ENCODE results near the gene NHLRC4.

NHLRC4 gene

DNA sequence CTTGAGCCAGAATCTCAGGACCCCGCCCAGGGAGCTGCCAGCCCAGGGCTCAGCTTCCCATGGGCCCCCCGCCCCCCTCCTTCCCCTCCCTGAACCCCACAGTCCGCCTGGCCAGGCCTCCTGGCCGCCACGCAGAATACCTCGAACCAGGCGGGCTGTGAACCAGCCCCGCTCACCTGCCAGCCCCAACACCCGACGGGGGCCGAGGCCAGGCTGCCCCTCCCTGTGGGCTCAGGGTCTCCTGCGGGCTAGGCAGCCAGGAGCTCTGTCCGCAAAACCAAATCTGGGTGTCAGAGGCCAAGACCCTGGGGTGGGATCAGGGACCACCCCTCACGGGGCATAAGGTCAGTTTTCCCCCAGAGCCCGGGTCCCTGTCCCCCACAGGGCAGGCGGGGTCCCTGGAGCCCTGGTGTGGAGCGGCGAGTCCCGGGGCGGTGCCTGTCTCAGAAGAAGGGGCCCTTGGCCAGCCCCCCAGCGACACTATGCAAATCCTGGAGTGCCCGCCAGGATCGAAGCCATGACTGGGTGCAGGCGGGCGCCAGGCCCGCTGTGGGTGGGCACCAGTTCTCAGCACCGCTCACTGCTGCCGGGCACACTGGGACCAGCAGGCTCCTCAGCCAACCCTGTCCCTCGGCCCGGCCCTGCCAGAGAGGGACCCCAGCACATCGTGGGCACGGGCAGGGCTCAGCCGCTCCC lies 13.1 kb upstream of the NHLRC4 start:
- DNase-seq (ENCODE audit: low read depth): no peak

DNA sequence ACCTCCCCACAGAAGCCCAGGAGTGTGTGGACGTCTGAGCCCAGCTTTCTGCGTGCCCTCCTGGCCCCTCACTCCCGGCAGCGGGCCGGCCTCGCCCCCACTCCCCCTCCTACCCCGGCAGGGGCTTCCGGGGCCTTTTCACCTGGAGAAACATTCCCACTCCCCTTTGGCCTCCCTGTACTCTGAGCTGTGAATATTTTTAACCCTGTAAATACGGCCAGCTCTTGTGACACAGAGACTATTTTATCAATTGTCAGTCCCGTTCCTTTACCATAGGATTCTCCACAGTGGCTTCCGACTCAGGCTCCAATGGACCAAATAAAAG lies 12.5 kb upstream of the NHLRC4 start:
- no peak for DNase-seq (ENCODE audit: low read depth)

DNA sequence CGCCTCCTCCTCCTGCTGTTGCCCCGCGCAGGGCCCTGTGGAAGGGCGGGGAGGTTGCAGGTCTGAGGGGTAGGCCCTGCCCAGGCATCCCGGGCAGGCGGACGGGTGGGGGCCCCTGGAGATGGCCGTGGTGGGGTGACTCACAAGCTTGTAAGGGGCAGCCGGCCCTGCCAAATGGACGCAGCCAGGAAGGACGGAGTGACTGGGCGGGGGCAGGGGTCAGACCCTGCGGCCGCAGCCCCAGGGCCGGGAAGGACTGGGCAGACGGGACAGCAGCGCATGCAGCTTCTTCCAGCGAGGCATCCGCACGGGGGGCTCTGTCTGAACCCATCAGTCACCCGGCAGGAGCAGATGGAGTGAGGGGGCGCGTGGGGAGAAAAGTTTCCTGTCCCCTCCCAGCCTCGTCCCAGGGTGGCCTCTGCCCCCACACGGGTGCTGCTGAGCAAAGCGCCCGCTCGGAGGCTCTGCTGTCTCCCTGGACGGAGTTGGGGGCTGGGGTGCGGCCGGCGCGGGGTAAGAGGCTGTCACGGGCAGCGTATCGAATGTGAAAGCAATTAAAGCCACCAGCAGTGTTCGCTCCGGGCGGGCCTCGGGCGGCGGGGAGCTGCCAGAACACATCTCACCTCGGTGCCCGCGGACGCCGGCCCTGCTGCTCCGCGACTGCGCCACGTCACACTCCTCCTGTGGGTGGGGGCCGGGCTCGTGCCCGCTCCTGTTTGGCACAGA lies 12.0 kb upstream of the NHLRC4 start:
- no peak for DNase-seq (ENCODE audit: low read depth)

DNA sequence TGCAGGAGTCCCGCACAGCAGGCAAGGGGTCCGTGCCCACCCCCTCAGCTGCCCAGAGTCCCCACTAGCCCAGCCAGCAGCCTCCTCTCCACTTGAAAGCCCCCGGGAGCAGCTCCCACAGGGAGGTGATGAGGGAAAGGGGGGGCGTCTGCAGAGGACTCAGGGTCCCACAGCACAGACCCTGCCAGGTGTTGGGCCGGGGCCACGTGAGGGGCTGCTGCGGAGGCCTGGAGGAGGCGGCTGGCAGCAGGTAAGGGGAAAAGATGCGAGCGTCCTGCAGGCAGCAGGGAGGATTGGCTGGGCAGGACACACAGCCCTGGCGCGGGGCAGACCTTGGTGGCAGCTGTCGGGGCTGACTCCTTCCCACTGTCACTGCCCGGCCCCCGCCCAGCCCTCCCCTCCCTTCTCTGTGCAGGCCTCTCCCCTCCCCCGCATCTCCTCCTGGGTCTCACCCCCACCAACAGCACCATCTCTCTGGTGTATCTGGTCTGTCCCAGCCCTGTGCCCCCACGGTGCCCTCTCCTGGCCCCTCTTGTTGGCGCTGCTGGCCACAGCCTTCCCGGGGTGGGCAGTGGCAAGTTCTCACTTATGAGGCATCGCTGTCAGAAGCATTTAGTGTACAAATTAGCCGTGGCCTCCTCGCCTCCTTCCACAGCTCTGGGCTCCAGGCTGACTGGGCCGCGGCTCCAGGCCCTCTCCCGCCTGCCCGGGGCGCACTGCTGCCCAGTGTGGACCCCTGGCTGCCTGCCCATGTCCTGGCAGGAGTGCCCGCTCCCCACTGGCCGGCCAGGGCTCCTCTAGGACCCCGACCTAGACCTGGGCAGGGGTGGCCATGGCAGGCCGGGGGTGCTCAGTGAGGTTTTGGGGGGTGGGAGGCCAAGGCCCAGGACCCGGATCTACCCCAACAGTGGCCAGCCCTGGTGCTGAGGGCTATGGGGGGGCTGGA lies 11.0 kb upstream of the NHLRC4 start:
- no peak for DNase-seq (ENCODE audit: low read depth)

DNA sequence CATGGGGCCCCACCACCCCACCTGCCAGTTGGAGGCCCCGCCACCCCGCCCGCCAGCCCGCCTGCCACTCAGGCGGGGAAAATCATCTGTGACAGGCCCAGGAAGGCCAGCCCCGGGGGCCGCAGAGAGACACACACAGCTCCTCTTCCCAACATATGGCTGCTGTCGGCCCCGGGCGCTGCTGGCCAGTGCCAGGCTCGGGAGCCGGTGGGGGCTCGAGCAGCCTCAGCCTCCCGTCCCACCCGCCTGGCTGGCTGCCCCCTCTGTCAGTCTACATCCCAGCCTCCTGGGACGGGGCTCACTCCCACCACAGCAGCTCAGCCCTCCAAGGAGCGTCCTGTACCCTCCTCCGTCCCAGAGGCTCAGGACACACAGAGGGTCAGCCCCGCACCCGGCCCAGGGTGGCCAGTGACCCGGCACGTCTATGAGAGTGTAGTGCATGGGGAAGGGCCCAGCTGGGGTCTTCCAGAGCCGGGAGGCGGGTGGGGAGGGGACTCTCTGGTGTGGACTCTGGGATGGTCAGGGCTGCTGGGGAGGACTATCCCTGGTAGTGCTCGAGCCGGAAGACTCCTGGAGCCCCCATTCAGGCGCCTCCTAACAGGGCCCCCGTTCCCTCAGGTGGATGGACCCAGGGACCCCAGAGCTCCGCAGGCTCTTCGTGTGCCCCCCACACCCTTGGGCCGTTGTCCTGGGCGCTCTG lies 10.2 kb upstream of the NHLRC4 start:
- DNase-seq (ENCODE audit: low read depth): no peak

DNA sequence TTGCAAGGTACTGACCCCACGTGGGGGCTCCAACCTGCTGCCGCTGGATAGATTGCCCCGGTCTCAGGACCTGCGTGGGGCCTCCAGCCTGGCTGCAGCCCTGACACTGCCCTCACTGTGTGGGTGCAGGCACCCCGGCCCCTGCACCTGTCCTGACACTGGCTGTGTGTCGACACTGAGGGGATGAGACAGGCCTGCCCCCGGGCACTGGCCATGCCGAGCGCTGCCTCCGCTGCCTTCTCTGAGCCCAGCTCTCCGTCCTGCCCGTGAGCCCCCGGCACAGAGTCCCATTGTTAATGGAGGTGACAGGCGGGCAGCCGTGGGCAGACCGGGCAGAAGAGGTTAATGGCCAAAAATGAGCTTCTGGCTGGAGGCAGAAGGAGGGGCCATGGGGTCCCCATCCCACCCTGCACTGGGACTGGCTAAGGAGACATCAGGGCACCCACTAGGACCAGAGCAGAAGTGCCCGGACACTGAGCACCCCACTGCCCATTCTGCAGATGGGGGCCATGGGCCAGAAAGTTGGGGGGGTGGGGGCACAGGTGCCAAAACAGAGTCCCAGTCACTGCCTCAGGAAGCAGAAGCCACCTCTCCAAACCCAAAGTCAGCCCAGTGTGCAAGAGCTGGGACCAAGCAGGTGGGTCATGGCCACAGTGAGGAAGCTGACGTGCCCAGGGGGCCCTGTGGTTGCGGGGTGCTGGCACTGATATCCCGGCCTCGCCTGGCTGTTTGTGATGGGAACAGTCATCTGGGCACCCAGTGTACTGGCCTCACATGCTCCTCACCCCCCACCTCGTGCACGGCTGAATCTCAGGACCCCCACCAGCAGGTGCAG lies 9.1 kb upstream of the NHLRC4 start:
- no peak for DNase-seq (ENCODE audit: low read depth)

DNA sequence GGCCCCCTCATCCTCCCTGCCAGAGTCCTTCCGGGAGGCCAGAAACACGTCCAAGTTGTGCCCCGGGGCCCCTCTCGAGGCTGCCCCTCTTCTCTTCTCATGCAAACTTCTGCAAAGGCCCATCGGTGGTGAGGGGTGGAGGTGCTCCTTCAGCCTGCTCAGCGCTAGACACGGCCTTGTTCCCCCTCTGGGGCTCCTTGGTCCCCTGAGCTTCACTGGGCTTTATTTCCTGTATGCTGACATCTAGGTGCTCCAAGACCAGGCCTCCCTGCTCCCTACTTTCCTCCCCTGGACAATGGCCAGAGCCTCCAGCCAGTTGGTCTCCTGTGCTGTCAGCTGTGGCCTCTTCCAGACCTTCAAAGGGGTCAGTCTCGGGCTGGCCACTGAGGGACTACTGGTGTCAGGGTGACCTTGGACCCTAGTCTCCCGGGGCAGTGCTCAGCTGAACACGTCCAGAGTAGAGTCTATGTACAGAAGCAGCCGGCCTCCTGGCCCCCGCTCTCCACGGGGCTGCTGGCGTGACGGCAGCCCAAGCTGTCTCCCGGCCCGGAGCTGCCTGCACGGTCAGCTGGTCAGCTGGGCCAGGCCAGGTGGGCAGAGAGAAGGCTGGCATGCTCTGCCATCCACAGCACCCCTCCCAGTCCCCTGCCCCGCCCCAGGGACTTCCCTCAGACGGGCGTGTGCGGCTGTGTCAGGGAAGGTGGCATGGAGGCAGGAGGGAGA lies 8.3 kb upstream of the NHLRC4 start:
- no peak for DNase-seq (ENCODE audit: low read depth)

DNA sequence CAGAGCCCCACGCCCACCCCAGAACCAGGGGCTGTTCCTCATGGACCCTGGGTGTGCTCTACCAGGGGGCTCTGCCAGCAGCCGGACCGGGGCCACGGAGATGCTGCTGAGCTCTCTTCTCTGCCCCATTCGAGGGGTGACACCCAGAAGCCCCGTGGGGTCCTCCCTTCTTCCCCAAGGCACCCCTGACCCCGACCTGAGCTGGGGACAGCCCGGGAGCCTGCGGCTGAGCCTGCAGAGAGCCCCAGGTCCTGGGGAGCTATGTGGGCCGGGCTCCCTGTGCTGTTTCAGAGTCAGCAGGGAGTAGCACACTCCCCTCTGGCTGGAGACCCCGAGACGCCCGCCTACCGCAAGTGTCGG lies 7.8 kb upstream of the NHLRC4 start:
- no peak for DNase-seq (ENCODE audit: low read depth)

DNA sequence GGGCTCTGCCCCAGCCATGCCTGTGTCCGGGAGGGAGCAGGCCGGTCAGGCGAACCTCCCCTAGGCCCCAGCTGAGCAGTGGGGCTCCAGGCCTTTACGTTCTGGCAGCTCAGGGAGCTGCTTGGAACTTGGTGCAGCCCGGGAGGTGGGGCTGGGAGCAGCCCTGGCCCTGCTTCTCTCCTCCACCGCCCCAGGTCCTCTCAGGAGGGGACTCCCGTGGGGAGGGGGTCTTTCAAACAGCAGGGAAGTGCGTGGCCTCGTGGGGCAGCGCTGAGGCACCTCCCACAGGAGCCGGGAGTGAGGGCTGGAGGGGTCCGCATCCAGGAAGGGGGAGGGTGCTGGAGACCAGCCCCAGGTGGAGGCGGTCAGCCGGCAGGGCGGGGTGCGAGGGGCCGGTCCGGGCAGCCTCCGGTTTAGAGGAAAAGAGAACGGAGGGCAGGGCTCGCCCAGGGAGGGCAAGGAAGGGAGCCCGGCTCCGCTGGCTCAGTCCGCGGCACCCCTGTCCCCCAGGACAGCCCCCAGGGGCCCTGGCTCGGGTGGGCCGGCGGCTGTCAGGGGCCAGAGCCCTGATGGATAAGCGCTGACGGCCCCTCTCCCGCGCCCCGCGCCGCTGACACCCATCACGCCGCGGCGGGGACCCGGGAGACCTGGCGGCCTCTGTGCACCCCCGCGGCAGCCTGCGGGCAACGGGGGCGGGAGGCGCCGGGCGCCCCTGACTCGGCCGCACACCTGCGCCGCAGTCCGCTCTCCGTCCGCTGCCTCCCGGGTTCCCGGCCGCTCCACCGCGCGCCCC lies 7.2 kb upstream of the NHLRC4 start:
- DNase-seq (ENCODE audit: low read depth): no peak

DNA sequence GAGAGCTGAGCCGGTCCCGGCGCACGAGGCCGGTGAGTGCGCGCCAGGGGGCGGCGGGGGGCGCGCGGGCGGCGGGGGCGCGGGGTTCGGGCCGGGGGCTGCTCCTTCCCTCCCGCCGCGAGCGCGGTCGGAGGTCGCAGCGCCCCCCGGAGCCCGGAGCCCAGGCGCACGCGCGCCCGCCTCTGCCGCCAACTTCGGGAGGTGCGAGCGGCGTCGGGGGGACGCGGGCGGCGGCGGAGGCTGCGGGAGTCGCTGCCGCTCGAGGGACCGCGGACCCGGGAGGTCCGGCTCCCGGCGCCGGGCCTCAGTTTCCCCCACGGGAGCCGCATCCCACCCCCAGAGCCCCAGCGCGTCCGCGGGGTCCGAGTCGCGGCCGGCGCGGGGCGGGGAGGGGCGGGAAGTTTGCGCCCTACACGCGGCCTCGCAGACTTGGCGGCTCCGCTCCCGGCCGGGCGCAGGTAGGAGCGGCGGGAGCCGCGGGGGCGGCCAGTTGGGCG lies 6.6 kb upstream of the NHLRC4 start, which contains the start of gene PRR35:
Gene PRR35, plus strand, starts transcription at position 191 of the 497 bp plus-strand sequence. CDS start 2,901 bp downstream, outside the sequence.
- no peak for DNase-seq (ENCODE audit: low read depth)

DNA sequence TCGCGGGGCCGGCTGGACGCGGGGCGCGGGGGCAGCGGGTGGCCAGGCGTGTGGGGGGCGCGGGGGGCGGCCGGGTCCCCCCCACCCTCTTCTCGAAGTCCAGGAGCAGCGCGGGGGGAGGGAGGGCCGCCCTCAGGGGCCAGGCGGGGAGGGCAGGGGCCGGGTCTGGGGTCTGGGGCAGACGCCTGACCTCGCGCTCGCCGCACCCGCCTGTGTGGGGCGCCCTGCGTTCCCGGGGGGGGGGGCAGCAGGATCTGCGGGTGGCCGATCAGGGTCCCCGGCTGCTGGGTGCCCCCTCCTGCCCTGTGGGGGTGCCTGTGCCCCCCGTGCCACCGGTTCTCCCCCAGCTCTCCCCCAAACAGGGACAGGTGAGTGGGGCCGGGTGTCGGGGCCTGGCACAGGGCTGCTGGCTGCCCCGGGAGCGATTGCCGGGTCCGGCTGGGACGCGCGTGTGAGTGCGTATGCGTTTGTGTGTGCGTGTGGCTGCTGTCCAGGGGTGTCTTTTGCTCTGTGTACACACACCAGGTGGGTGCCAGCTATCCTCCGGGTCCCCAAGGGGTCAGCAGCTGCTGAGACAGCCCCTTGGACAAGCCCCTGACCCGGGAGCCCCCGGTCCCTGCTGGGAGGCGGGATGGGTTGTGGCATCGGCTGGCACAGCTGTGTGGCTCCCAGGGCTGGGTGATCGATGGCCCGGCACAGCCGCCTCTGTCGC lies 5.9 kb upstream of the NHLRC4 start:
- DNase-seq (ENCODE audit: low read depth): no peak

DNA sequence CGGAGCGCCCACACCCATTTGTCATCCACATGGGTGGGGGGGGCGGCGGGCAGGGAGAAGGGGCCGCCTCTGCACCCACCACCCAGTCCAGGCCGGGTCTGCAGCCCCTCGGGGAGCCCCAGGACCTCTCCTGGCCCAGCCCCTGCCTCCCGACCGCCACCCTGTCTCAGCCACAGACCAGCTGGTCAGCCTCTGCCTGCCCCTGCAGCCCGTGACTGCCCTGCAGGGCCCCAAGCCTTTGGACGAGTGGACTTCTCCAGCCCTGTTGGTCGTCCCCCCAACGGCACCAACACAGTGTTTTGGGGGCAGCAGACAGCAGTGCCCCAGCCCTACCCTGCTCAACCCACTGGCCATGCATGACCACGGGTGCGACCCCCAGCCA lies 5.4 kb upstream of the NHLRC4 start:
- no peak for DNase-seq (ENCODE audit: low read depth)

DNA sequence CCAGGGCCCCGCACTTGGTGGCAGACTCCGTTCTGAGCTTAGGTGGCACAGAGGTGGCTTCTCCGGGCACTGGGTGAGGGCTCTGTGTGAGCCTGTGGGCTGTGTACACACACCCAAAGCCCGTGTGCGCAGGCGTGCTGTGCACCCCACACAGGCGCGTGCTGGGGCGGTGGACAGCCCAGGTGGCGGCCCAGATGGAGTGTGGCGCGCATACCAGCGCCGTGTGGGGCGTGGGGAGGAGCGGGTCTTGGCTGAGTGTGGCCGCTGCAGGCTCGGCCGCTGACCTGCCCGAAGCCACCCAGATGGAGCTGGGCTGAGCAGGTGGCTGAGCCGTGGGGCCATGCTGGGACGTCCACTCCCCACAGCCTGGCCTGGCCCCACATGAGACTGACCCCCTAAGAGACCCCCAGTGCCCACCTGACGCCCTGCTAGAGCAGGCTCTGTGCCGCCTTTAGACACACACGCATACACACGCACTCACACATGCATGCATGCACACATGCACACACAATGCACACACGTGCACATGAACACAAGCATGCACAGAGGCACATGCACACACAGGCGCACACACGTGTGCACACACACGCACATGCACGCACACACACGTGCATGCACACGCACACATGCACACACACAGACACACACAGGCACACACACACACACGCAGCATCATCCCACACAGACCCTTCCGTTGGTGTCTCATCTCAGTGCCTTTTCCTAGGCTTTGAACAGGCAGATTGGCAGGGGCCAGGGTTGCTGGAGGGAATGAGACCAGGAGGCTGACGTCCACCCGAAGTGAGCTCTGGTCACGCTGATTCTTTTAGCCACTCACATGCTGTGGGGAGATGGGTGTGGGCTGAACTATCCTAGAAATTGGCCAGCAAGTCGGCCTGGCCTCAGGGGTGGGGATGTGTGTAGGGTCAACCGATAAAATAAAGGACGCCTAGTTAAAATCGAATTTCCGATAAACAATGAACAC lies 4.6 kb upstream of the NHLRC4 start:
- no peak for DNase-seq (ENCODE audit: low read depth)

DNA sequence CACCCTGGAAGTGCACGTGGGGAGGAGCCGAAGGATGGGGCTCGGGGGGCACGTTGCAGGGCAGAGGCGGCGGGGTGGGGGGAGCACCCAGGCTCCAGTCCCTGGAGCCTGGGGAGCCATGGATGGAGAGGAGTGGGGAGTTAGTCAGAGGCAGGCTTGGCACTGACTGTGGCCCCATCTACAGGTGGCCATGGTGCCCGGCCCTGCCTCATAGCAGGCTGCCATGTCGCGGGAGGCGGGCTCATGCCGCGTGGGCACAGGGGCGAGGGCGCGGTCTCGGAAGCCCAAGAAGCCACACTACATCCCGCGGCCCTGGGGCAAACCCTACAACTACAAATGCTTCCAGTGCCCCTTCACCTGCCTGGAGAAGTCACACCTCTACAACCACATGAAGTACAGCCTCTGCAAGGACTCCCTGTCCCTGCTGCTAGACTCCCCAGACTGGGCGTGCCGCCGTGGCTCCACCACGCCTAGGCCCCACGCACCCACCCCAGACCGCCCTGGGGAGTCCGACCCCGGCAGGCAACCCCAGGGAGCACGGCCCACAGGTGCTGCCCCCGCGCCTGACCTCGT lies 3.6 kb upstream of the NHLRC4 start:
- no peak for DNase-seq (ENCODE audit: low read depth)

DNA sequence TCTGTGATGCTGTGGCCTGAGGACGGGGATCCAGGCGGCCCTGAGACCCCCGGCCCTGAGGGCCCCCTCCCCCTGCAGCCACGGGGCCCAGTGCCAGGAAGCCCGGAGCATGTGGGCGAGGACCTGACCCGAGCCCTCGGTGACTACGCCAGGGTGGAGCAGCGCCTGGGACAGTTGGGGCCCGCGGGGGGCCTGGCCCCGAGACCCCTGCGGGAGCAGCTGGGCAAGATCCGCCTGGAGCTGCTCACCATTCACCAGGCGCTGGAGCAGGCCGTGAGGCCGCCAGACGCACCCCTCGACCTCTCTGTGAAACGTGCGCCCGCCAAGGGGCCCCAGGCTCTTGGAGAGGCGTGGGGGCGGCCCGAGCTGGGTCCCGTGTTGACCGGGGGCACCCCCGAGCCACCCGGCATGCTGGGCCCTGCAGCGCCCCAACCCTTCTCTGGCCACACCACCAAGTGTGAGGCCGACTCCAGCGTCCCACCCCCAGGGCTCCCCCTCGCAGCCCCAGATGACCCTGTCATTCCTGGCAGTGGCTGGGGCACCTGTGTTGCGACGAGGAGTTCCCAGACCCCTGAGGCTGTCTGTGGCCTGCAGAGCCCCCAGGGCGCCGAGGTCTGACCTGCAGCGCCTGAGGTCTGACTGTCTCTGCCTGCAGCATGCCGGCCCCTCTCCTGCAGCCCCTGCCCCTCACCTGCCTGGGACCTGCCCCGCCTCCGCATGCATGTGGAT lies 2.0 kb upstream of the NHLRC4 start:
- no peak for DNase-seq (ENCODE audit: low read depth)

DNA sequence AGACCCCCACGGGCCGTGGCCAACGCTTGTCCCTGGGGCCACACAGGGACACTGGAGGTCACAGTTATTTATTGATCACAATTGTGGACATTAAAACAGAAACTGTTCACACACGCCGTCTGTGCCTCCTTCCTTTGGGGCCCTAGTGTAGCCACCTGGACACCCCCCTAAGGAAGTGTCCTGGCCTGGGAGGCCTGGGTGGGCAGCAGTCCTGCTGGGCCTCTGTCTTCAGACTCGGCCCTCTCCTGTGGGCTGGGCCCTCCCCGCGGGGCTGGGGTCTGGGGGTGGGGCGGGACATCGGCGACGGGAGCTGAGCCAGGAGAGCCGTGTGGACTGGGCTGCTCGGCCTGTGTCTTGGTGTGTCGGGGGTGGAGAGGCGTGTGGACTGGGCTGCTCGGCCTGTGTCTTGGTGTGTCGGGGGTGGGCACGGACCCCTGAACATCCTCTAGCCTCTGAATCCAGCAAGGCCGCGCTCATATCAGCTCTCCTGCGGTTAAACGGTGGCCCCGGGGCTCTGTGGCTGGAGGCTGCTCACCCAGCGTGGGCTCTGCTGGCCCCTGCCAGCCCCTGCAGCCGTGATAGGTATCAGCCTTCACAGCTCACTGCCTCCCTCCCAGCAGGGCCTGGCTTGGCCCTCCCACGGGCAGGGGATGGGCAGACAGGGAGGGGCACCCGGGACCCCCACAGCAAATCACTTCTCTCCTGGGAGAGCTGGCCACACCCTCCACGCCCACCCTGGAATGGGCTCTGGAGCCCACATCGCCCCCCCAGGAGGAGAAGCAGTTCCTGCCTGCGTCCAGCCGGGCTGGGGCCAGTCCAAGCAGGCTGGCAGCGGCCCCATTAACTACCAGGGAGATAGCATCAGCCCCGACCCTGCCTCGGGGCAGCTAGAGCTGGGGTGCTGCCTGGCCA lies 1.1 kb upstream of the NHLRC4 start:
- no peak for DNase-seq (ENCODE audit: low read depth)

All from activated T-helper 9 cell treated with anti-CD3 and anti-CD28 coated beads, Interleukin-2, amount 50 U/mL, for 16 hours (primary cell).